Nephron (organoid): ENCODE measurements around the gene OSBPL3.

ENCODE experiments used
- H3K27ac Mint-ChIP-seq, 3 experiments: 2 replicates each; pipeline ENCODE4 v1.8.0; 2020; ENCODE audit warnings: mixed read lengths in 3 of 3, mild to moderate bottlenecking in 2 of 3, moderate library complexity in 1 of 3
- H3K27me3 Mint-ChIP-seq: 2 replicates; pipeline ENCODE4 v1.8.0; 2021; ENCODE audit warnings: low read depth, mild to moderate bottlenecking, moderate library complexity, mixed read lengths
- H3K36me3 Mint-ChIP-seq: 2 replicates; pipeline ENCODE4 v1.8.0; 2020; ENCODE audit warnings: low read depth, mixed read lengths
- H3K4me1 Mint-ChIP-seq: 2 replicates; pipeline ENCODE4 v1.8.0; 2020; ENCODE audit warnings: mixed read lengths
- H3K4me3 Mint-ChIP-seq, 3 experiments: 2 replicates each; pipeline ENCODE4 v1.8.0; 2020; ENCODE audit warnings: mild to moderate bottlenecking in 3 of 3, mixed read lengths in 3 of 3, moderate library complexity in 2 of 3
- H3K9me3 Mint-ChIP-seq: 2 replicates; pipeline ENCODE4 v1.8.0; 2020; ENCODE audit warnings: mixed read lengths
- CTCF ChIP-seq, 3 experiments: fragments of 200-600 bp; sonication (generic); IDR thresholded peaks; one replicate each; pipeline ENCODE4 v1.5.0; 2021; ENCODE audit warnings: antibody characterized with exemption in 3 of 3; ENCODE audit not compliant: unreplicated experiment in 3 of 3

The OSBPL3 gene

GRCh38 chr7:24828891-24829661, 150.9 kb downstream of the OSBPL3 start:
- Mint-ChIP-seq H3K4me3 (no peak overlapping the region), H3K4me1 (peaks cover 34% of the 10 kb centered on the region), H3K9me3 (no peaks in the 10 kb centered on the region), H3K36me3 (no peaks in the 10 kb centered on the region), H3K27me3 (no peaks in the 10 kb centered on the region), H3K27ac (peak overlapping the region in 2 of 3 experiments; percentile 16 to 55)
- no peak for TF ChIP-seq CTCF (IDR thresholded peaks at IDR 0.05; ENCODE audit: unreplicated experiment in 3 of 3)

- no peak overlapping the region for H3K27ac Mint-ChIP-seq
- H3K36me3 Mint-ChIP-seq, result no peaks in the 10 kb centered on the region
- no peaks in the 10 kb centered on the region for H3K9me3 Mint-ChIP-seq
- H3K4me1 Mint-ChIP-seq, result peaks cover 43% of the 10 kb centered on the region
- TF ChIP-seq CTCF (IDR thresholded peaks at IDR 0.05; ENCODE audit: unreplicated experiment in 3 of 3), result no peak
- H3K27me3 Mint-ChIP-seq, result no peaks in the 10 kb centered on the region
- no peak overlapping the region for H3K4me3 Mint-ChIP-seq
Measured at GRCh38 chr7:24827589-24827988, 152.4 kb downstream of the OSBPL3 start.

DNA sequence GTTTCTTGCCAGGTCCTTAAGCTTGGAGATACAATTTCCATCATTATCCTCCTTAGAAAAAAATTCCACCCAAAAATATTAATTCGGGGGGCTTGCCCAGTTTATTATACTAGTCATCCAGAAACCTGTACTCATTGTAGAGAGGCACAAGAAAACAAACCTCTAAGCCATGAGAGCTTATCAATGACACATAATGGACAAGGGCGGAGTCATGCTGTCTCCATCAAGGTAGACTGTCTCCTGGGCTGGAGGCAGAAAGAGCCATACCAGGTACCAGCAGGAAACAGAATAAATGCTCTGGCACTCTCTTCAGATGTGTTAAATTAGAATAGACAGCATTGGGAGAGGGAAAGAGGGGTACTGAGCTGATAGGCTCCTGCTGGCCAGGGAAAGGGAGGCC, 153.0 kb downstream of the OSBPL3 start:
- Mint-ChIP-seq H3K36me3 (no peaks in the 10 kb centered on the region), H3K27me3 (no peaks in the 10 kb centered on the region), H3K27ac (no peak overlapping the region), H3K4me3 (no peak overlapping the region), H3K9me3 (no peaks in the 10 kb centered on the region), H3K4me1 (peaks cover 44% of the 10 kb centered on the region)
- no peak for TF ChIP-seq CTCF (IDR thresholded peaks at IDR 0.05; ENCODE audit: unreplicated experiment in 3 of 3)

DNA sequence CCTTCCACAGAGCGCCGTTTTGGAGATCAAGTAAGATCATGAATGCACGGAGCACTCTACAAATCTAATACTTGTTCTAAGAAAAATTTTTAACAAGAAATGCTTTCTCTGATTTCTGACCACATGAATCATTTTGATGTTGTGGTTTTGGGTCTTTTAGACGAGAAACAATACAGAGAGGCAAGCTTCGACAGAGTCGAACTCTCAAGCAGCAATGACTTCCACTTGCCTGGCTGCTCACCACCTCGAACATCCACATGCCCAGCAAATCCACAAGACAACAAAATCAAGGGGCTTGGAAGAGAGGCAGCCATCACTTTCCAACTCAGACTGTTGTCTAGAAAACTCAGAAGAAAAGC, 153.3 kb downstream of the OSBPL3 start:
- no peak overlapping the region for H3K27ac Mint-ChIP-seq
- H3K4me1 Mint-ChIP-seq, result peaks cover 44% of the 10 kb centered on the region
- no peak overlapping the region for H3K4me3 Mint-ChIP-seq
- H3K27me3 Mint-ChIP-seq, result no peaks in the 10 kb centered on the region
- H3K36me3 Mint-ChIP-seq, result no peaks in the 10 kb centered on the region
- TF ChIP-seq CTCF (IDR thresholded peaks at IDR 0.05; ENCODE audit: unreplicated experiment in 3 of 3), result no peak
- H3K9me3 Mint-ChIP-seq, result no peaks in the 10 kb centered on the region

DNA sequence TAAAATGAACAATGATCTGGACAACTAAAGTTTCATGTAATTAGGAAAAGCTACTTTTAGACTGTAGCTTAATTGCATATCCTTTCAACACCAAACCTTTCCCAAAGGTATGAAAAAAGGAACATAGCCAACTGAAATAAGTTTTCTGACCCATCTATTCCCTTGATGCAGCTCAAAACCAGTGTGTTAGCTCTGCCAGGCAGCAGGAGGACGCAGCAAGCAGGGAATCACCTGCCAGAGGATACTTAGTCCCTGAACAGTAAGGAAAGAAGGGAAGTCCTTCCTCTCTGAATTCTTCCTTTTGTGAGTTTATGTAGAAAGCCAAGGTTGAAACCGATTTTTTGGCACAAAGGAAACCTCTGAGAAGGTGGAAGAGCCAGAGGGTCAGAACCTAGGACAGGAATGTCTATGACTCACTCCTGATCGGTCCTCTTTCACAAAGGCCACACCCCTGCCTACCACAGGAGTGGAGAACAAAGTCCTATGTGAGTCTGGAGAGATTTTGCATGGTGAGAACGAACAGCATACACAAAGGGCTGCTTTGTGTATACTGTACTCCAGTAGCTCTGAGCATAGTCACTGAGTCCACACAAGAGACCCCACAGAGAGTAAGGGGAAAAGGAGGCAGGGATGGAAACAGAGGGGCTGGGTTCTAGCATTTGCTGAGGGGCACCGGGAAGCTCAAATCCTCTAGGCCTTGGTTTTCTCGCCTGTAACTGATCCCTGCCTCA, 153.9 kb downstream of the OSBPL3 start:
- Mint-ChIP-seq H3K9me3 (no peaks in the 10 kb centered on the region), H3K4me1 (peaks cover 48% of the 10 kb centered on the region), H3K27me3 (no peaks in the 10 kb centered on the region), H3K27ac (peak overlapping the region in 1 of 3 experiments; percentile 54), H3K36me3 (no peaks in the 10 kb centered on the region), H3K4me3 (no peak overlapping the region)
- no peak for TF ChIP-seq CTCF (IDR thresholded peaks at IDR 0.05; ENCODE audit: unreplicated experiment in 3 of 3)
